SK-N-SH treated with all-trans-retinoic acid at 6 μM for 48 hours (cell line): ENCODE data around the gene NDUFB7.
"Not testable (repeated sequence)": the region's sequence is repeated elsewhere in the genome, so short reads cannot be mapped to it uniquely, and the experiment has no call there.

Source experiments
- ATAC-seq: fragments of 200-7000 bp; cut with Tn5 transposase; 3 replicates; pipeline ENCODE4 v1.9.1; 2020; ENCODE audit warnings: mild to moderate bottlenecking, moderate library complexity
- ARNTL ChIP-seq: fragments of 450-650 bp; formaldehyde crosslinking; IDR thresholded peaks from 2 replicates; pipeline ENCODE4 v1.5.0; 2020; ENCODE audit warnings: low read depth, mild to moderate bottlenecking, moderate library complexity, borderline replicate concordance
- CSDC2 ChIP-seq: fragments of 250-450 bp; sonication (Bioruptor Pico); IDR thresholded peaks from 2 replicates; pipeline ENCODE4 v1.5.0; 2020; ENCODE audit warnings: mild to moderate bottlenecking, moderate library complexity
- GLIS3 ChIP-seq: fragments of 250-450 bp; sonication (Bioruptor Pico); IDR thresholded peaks from 2 replicates; pipeline ENCODE4 v1.5.0; 2020; ENCODE audit warnings: mild to moderate bottlenecking, moderate library complexity
- ISL1 ChIP-seq: fragments of 250-450 bp; sonication (Bioruptor Pico); IDR thresholded peaks from 2 replicates; pipeline ENCODE4 v2.1.2; 2022; ENCODE audit warnings: mild to moderate bottlenecking, moderate library complexity
- OSR1 ChIP-seq: fragments of 250-450 bp; sonication (Bioruptor Pico); IDR thresholded peaks from 2 replicates; pipeline ENCODE4 v1.8.0; 2022; ENCODE audit warnings: moderate library complexity, mild to moderate bottlenecking, inconsistent platforms
- PPARA ChIP-seq: fragments of 250-450 bp; sonication (Bioruptor Pico); IDR thresholded peaks from 2 replicates; pipeline ENCODE4 v1.5.0; 2020; ENCODE audit warnings: mild to moderate bottlenecking, borderline replicate concordance
- RARB ChIP-seq: fragments of 250-450 bp; sonication (Bioruptor Pico); IDR thresholded peaks from 2 replicates; pipeline ENCODE4 v1.8.0; 2021; ENCODE audit warnings: mild to moderate bottlenecking, moderate library complexity
- SNAI2 ChIP-seq: fragments of 250-450 bp; sonication (Bioruptor Pico); IDR thresholded peaks from 2 replicates; pipeline ENCODE4 v1.5.0; 2020; ENCODE audit warnings: mild to moderate bottlenecking, moderate library complexity
- TOX ChIP-seq: fragments of 250-450 bp; sonication (Bioruptor Pico); IDR thresholded peaks from 2 replicates; pipeline ENCODE4 v1.8.0; 2021; ENCODE audit warnings: mild to moderate bottlenecking, moderate library complexity, borderline replicate concordance
- ZC3H10 ChIP-seq: fragments of 250-450 bp; sonication (Bioruptor Pico); IDR thresholded peaks from 2 replicates; pipeline ENCODE4 v1.5.1; 2021; ENCODE audit warnings: mild to moderate bottlenecking, moderate library complexity
- ZFP3 ChIP-seq: fragments of 250-450 bp; sonication (Bioruptor Pico); IDR thresholded peaks from 2 replicates; pipeline ENCODE4 v1.5.0; 2020; ENCODE audit warnings: mild to moderate bottlenecking, moderate library complexity
- ZFP30 ChIP-seq: fragments of 450-650 bp; formaldehyde crosslinking; IDR thresholded peaks from 2 replicates; pipeline ENCODE4 v1.5.0; 2022; ENCODE audit warnings: mild to moderate bottlenecking, moderate library complexity
- ZNF565 ChIP-seq: fragments of 450-650 bp; formaldehyde crosslinking; conservative IDR thresholded peaks from 2 replicates; pipeline ENCODE4 v1.5.0; 2020; ENCODE audit warnings: low read depth, mild to moderate bottlenecking, moderate library complexity
- ZNF70 ChIP-seq: fragments of 450-650 bp; formaldehyde crosslinking; IDR thresholded peaks from 2 replicates; pipeline ENCODE4 v1.5.0; 2020; ENCODE audit warnings: mild to moderate bottlenecking, moderate library complexity
- ZNF8 ChIP-seq: fragments of 450-650 bp; formaldehyde crosslinking; IDR thresholded peaks from 2 replicates; pipeline ENCODE4 v1.5.0; 2020; ENCODE audit warnings: mild to moderate bottlenecking, moderate library complexity
- TF ChIP-seq, protein P1 (sequence below): fragments of 250-450 bp; sonication (Bioruptor Pico); IDR thresholded peaks from 2 replicates; pipeline ENCODE4 v1.5.1; 2021; ENCODE audit warnings: mild to moderate bottlenecking, moderate library complexity
- TF ChIP-seq, protein P2 (sequence below): fragments of 250-450 bp; sonication (Bioruptor Pico); IDR thresholded peaks from 2 replicates; pipeline ENCODE4 v1.5.1; 2020; ENCODE audit warnings: low read depth, mild to moderate bottlenecking, moderate library complexity
- TF ChIP-seq, protein P3 (sequence below): fragments of 250-450 bp; sonication (Bioruptor Pico); IDR thresholded peaks from 2 replicates; pipeline ENCODE4 v1.8.0; 2021; ENCODE audit warnings: low read depth, mild to moderate bottlenecking, moderate library complexity, borderline replicate concordance
- TF ChIP-seq, protein P4 (sequence below): fragments of 250-450 bp; sonication (Bioruptor Pico); IDR thresholded peaks from 2 replicates; pipeline ENCODE4 v1.8.0; 2020; ENCODE audit warnings: mild to moderate bottlenecking, moderate library complexity, borderline replicate concordance

NDUFB7 gene

DNA sequence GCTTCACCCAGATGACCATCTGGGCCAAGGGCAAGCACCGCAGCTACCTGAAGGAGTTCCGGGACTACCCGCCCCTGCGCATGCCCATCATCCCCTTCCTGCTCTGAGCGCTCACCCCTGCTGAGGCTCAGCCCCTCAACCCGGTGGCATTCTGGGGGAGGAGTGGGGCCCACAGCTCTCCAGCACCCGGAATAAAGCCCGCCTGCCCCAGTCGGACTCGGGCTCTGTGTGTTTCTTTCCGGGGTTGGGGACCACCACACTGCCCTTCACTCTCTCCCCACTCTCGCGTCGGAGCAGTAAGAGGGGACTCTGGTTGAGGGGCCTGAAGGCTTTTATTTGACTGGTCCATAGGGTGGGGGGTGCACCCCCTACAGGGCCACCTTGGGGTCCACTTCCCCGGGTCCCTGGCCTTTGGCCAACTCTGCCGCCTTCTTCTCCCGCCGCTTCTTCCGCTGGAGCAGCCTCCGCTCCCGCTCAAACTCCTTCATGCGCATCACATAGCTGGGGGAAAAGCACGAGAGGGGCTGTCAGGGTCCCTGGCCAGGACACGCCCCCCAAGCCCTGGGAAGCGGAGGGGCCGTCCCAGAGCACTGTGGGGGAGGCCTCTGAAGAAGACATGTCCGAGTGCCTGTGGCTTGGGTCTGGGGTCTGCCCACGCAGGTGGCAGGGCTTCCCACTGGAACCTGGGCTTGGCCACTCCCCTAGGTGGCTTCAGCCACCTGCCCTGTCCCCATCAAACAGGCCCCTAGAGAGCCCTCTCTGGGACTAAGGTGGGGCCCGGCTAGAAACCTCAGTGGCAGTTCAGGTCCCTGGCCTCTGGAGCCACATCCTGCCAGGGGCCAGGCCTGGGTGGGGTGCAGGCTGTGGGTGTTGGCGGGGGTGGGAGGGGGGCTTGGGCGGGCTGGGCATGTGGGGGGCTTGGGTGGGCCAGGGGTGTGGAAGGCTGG is 5.8 kb downstream of the NDUFB7 start:
- ATAC-seq = no peak
- TF ChIP-seq SNAI2 (CRISPR knock-in tag) (no peak), CSDC2 (no peak), ZC3H10 (CRISPR knock-in tag) (no peak), ARNTL (CRISPR knock-in tag) (no peak), ISL1 (CRISPR knock-in tag) (no peak), ZNF70 (no peak), ZFP30 (no peak), GLIS3 (CRISPR knock-in tag) (no peak), ZFP3 (CRISPR knock-in tag) (no peak), RARB (no peak), ZNF8 (CRISPR knock-in tag) (no peak), ZNF565 (CRISPR knock-in tag) (no peak), PPARA (CRISPR knock-in tag) (no peak)
- TF ChIP-seq, protein P1, sequence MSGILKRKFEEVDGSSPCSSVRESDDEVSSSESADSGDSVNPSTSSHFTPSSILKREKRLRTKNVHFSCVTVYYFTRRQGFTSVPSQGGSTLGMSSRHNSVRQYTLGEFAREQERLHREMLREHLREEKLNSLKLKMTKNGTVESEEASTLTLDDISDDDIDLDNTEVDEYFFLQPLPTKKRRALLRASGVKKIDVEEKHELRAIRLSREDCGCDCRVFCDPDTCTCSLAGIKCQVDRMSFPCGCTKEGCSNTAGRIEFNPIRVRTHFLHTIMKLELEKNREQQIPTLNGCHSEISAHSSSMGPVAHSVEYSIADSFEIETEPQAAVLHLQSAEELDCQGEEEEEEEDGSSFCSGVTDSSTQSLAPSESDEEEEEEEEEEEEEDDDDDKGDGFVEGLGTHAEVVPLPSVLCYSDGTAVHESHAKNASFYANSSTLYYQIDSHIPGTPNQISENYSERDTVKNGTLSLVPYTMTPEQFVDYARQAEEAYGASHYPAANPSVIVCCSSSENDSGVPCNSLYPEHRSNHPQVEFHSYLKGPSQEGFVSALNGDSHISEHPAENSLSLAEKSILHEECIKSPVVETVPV (CRISPR knock-in tag) = no peak
- TF ChIP-seq, protein P2, sequence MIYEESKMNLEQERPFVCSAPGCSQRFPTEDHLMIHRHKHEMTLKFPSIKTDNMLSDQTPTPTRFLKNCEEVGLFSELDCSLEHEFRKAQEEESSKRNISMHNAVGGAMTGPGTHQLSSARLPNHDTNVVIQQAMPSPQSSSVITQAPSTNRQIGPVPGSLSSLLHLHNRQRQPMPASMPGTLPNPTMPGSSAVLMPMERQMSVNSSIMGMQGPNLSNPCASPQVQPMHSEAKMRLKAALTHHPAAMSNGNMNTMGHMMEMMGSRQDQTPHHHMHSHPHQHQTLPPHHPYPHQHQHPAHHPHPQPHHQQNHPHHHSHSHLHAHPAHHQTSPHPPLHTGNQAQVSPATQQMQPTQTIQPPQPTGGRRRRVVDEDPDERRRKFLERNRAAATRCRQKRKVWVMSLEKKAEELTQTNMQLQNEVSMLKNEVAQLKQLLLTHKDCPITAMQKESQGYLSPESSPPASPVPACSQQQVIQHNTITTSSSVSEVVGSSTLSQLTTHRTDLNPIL (CRISPR knock-in tag) = no peak
- TF ChIP-seq, protein P3, sequence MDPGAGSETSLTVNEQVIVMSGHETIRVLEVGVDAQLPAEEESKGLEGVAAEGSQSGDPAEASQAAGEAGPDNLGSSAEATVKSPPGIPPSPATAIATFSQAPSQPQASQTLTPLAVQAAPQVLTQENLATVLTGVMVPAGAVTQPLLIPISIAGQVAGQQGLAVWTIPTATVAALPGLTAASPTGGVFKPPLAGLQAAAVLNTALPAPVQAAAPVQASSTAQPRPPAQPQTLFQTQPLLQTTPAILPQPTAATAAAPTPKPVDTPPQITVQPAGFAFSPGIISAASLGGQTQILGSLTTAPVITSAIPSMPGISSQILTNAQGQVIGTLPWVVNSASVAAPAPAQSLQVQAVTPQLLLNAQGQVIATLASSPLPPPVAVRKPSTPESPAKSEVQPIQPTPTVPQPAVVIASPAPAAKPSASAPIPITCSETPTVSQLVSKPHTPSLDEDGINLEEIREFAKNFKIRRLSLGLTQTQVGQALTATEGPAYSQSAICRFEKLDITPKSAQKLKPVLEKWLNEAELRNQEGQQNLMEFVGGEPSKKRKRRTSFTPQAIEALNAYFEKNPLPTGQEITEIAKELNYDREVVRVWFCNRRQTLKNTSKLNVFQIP (CRISPR knock-in tag) = no peak
- TF ChIP-seq, protein P4, sequence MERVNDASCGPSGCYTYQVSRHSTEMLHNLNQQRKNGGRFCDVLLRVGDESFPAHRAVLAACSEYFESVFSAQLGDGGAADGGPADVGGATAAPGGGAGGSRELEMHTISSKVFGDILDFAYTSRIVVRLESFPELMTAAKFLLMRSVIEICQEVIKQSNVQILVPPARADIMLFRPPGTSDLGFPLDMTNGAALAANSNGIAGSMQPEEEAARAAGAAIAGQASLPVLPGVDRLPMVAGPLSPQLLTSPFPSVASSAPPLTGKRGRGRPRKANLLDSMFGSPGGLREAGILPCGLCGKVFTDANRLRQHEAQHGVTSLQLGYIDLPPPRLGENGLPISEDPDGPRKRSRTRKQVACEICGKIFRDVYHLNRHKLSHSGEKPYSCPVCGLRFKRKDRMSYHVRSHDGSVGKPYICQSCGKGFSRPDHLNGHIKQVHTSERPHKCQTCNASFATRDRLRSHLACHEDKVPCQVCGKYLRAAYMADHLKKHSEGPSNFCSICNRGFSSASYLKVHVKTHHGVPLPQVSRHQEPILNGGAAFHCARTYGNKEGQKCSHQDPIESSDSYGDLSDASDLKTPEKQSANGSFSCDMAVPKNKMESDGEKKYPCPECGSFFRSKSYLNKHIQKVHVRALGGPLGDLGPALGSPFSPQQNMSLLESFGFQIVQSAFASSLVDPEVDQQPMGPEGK = no peak
- TF ChIP-seq, all 23 proteins: peak for 0

DNA sequence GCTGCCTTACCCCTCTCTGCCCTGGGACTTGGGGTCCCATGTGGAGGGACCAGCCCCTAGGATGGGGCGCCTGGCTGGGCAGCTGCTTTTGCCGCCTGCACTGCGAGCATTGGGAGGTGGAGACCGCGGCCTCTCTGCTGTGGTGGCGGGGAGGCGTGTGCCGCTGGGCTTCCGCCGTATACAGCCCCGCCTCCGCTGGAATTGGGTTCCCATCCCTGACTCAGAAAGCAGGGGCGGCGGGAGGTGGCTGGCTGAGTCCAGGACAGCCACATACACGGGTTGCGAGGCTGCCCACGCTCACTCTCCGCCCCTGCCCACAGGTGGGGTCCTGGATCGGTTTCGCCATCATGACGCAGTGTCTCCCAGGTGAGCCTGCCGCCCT is 6.6 kb downstream of the NDUFB7 start:
- TF ChIP-seq, protein P3 (CRISPR knock-in tag) = no peak
- TF ChIP-seq TOX (CRISPR knock-in tag) (no peak), ZNF565 (CRISPR knock-in tag) (no peak), CSDC2 (no peak), OSR1 (no peak), RARB (no peak), ISL1 (CRISPR knock-in tag) (no peak), PPARA (CRISPR knock-in tag) (no peak), SNAI2 (CRISPR knock-in tag) (no peak)
- no peak for ATAC-seq

DNA sequence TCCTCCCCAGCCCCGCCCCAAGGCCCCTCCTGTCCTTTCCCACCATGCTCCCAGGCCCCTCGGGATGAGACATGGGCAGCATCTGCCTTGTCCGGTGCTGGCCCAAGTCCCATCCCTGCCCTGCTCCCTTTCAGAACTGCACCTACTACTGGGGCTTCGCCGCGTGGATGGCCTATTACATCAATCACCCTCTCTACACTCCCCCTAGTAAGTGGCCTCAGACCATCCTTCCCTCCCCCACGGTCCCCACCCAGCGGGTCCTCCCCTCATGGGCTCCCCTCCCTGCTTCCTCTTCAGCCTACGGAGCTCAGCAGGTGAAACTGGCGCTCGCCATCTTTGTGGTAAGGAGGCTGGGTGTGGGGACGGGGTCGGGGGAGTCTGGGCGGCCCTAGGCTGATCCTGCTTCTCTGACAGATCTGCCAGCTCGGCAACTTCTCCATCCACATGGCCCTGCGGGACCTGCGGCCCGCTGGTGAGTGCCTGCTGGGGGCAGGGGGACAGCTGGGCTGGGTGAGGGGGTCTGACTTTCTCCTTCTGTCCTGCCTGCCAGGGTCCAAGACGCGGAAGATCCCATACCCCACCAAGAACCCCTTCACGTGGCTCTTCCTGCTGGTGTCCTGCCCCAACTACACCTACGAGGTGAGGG is 7.1 kb downstream of the NDUFB7 start:
- not testable (repeated sequence) for ATAC-seq
